HepG2 (cell line): ENCODE results near the gene ZNF316. TPM values are rescaled to one million over a fixed set of nuclear protein-coding genes. Genes with fewer than 3 reads are reported as not detected.

Experiments used
- ARNTL ChIP-seq: sonication (generic); formaldehyde crosslinking; IDR thresholded peaks from 2 replicates; pipeline ENCODE4 v1.4.0; 2020; ENCODE audit warnings: mild to moderate bottlenecking, missing genetic modification reagents
- DMAP1 ChIP-seq: IDR thresholded peaks from 2 replicates; pipeline ENCODE4 v1.6.1; 2016
- ELF3 ChIP-seq: IDR thresholded peaks from 2 replicates; pipeline ENCODE4 v1.6.1; 2016; ENCODE audit warnings: missing genetic modification reagents, missing compliant biosample characterization
- FOSL2 ChIP-seq: sonication (generic); formaldehyde crosslinking; IDR thresholded peaks from 2 replicates; pipeline ENCODE4 v1.4.0; 2020; ENCODE audit warnings: missing genetic modification reagents
- HOXA3 ChIP-seq: sonication (generic); formaldehyde crosslinking; IDR thresholded peaks from 2 replicates; pipeline ENCODE4 v1.5.0; 2020; ENCODE audit warnings: missing genetic modification reagents
- MTF2 ChIP-seq: sonication (generic); formaldehyde crosslinking; IDR thresholded peaks from 2 replicates; pipeline ENCODE4 v1.5.0; 2020; ENCODE audit warnings: missing genetic modification reagents, borderline replicate concordance
- MXD1 ChIP-seq: sonication (generic); formaldehyde crosslinking; IDR thresholded peaks from 2 replicates; pipeline ENCODE4 v1.4.0; 2020; ENCODE audit warnings: mild to moderate bottlenecking, missing genetic modification reagents
- PAF1 ChIP-seq: IDR thresholded peaks from 2 replicates; pipeline ENCODE4 v1.6.1; 2016; ENCODE audit warnings: missing genetic modification reagents, missing compliant biosample characterization
- PHF20 ChIP-seq: sonication (generic); formaldehyde crosslinking; IDR thresholded peaks from 2 replicates; pipeline ENCODE4 v1.5.0; 2020; ENCODE audit warnings: mild to moderate bottlenecking, missing genetic modification reagents
- TBX2 ChIP-seq: sonication (generic); formaldehyde crosslinking; IDR thresholded peaks from 2 replicates; pipeline ENCODE4 v1.5.0; 2020; ENCODE audit warnings: missing genetic modification reagents, mild to moderate bottlenecking, borderline replicate concordance
- TEAD3 ChIP-seq: optimal IDR thresholded peaks from 2 replicates; pipeline ENCODE3; 2016; ENCODE audit warnings: borderline replicate concordance
- THAP11 ChIP-seq: IDR thresholded peaks from 2 replicates; pipeline ENCODE4 v1.6.1; 2016; ENCODE audit warnings: missing biosample characterization, missing genetic modification reagents
- YEATS4 ChIP-seq: sonication (generic); formaldehyde crosslinking; IDR thresholded peaks from 2 replicates; pipeline ENCODE4 v1.4.0; 2020; ENCODE audit warnings: missing genetic modification reagents, borderline replicate concordance
- ZBTB10 ChIP-seq: sonication (generic); formaldehyde crosslinking; IDR thresholded peaks from 2 replicates; pipeline ENCODE4 v1.4.0; 2020; ENCODE audit warnings: missing genetic modification reagents, borderline replicate concordance
- ZEB1 ChIP-seq: IDR thresholded peaks from 2 replicates; pipeline ENCODE4 v1.6.1; 2012; ENCODE audit warnings: mild to moderate bottlenecking, low read depth, inconsistent platforms; ENCODE audit not compliant: insufficient replicate concordance
- ZFP36L1 ChIP-seq: sonication (generic); formaldehyde crosslinking; IDR thresholded peaks from 2 replicates; pipeline ENCODE4 v1.8.0; 2022; ENCODE audit warnings: mild to moderate bottlenecking, missing genetic modification reagents, moderate library complexity
- ZFP62 ChIP-seq: sonication (generic); formaldehyde crosslinking; IDR thresholded peaks from 2 replicates; pipeline ENCODE4 v1.4.0; 2020; ENCODE audit warnings: missing genetic modification reagents
- ZIK1 ChIP-seq: sonication (generic); formaldehyde crosslinking; IDR thresholded peaks from 2 replicates; pipeline ENCODE4 v1.5.0; 2020; ENCODE audit warnings: mild to moderate bottlenecking, low read depth, missing genetic modification reagents, borderline replicate concordance
- ZNF224 ChIP-seq: sonication (generic); formaldehyde crosslinking; IDR thresholded peaks from 2 replicates; pipeline ENCODE4 v1.5.0; 2020; ENCODE audit warnings: mild to moderate bottlenecking, missing genetic modification reagents
- ZNF264 ChIP-seq: sonication (generic); formaldehyde crosslinking; IDR thresholded peaks from 2 replicates; pipeline ENCODE4 v1.4.0; 2020; ENCODE audit warnings: missing genetic modification reagents
- ZNF333 ChIP-seq: sonication (generic); formaldehyde crosslinking; IDR thresholded peaks from 2 replicates; pipeline ENCODE4 v1.4.0; 2020; ENCODE audit warnings: mild to moderate bottlenecking, missing genetic modification reagents, borderline replicate concordance
- ZNF567 ChIP-seq: sonication (generic); formaldehyde crosslinking; IDR thresholded peaks from 2 replicates; pipeline ENCODE4 v1.8.1; 2023; ENCODE audit warnings: mild to moderate bottlenecking, missing genetic modification reagents, borderline replicate concordance
- ZNF598 ChIP-seq: sonication (generic); formaldehyde crosslinking; IDR thresholded peaks from 2 replicates; pipeline ENCODE4 v1.5.1; 2020; ENCODE audit warnings: mild to moderate bottlenecking, missing genetic modification reagents, borderline replicate concordance
- ZNF724P ChIP-seq: sonication (generic); formaldehyde crosslinking; IDR thresholded peaks from 2 replicates; pipeline ENCODE4 v1.8.0; 2022; ENCODE audit warnings: missing genetic modification reagents, borderline replicate concordance
- ZNF75D ChIP-seq: sonication (generic); formaldehyde crosslinking; IDR thresholded peaks from 2 replicates; pipeline ENCODE4 v1.8.1; 2023; ENCODE audit warnings: missing genetic modification reagents, mild to moderate bottlenecking, borderline replicate concordance
- ZSCAN21 ChIP-seq: sonication (generic); formaldehyde crosslinking; IDR thresholded peaks from 2 replicates; pipeline ENCODE4 v1.8.0; 2022; ENCODE audit warnings: mild to moderate bottlenecking, missing genetic modification reagents, moderate library complexity, borderline replicate concordance
- polyA plus RNA-seq, 8 experiments: library from polyadenylated mRNA; depleted of rRNA in 3 of 8; stranded (reverse) in 7 of 8; unstranded in 1 of 8; fragments of >200 nt; fragmentation: Illumina TruSeq in 4 of 8; extraction: Trizol in 4 of 8; gene quantifications; 2 replicates each; pipeline versions ENCODE4 v1.2.1 to v1.2.3, GENCODE V29; 2011 to 2016; ENCODE audit warnings: low read depth in 4 of 8, missing spikeins in 1 of 8, mixed read lengths in 1 of 8; ENCODE audit not compliant: insufficient read depth in 1 of 8
- total RNA-seq, 5 experiments: library from RNA; depleted of rRNA; stranded (reverse); fragments of >200 nt; fragmentation: Illumina TruSeq; extraction: Trizol; gene quantifications; 2 replicates each; pipeline ENCODE4 v1.2.3, GENCODE V29; 2016; ENCODE audit warnings: low read depth in 1 of 5
- TF ChIP-seq, protein P1 (sequence below): sonication (generic); formaldehyde crosslinking; IDR thresholded peaks from 2 replicates; pipeline ENCODE4 v1.5.0; 2020; ENCODE audit warnings: mild to moderate bottlenecking, missing genetic modification reagents

The ZNF316 gene
- total and polyA plus RNA-seq, 2 of the 13 experiments (the other 11 are each of a cell fraction or from before 2014, with no cell fraction given) = 4.3 to 9.9 TPM

GRCh38 chr7:6589829-6590644, 47.1 kb upstream of the ZNF316 start, which contains the start of gene INTS15 (continued):
- TF ChIP-seq ZFP62 (CRISPR knock-in tag) = no peak
- TF ChIP-seq ZNF724P (CRISPR knock-in tag) = no peak
- no peak for TF ChIP-seq TEAD3 (CRISPR knock-in tag)
- TF ChIP-seq THAP11 (CRISPR knock-in tag) = peak; percentile 72; the same call in 1 of the 2 replicates
- no peak for TF ChIP-seq ZNF598 (CRISPR knock-in tag)
- peak; percentile 67; the same call in 1 of the 2 replicates for TF ChIP-seq ZIK1 (CRISPR knock-in tag)
- peak; percentile 43 for TF ChIP-seq TBX2 (CRISPR knock-in tag)
- no peak for TF ChIP-seq ZNF567
- no peak for TF ChIP-seq ZEB1
- TF ChIP-seq ZNF264 (CRISPR knock-in tag) = 0 out of 2 replicates have a peak, but pooled peaks have one; percentile 24
- peak; percentile 21; the same call in 1 of the 2 replicates for TF ChIP-seq ELF3 (CRISPR knock-in tag)
- TF ChIP-seq MXD1 (CRISPR knock-in tag) = peak; percentile 35
- no peak for TF ChIP-seq MTF2 (CRISPR knock-in tag)
- TF ChIP-seq HOXA3 (CRISPR knock-in tag) = peak; percentile 62; the same call in 1 of the 2 replicates
- TF ChIP-seq ZBTB10 (CRISPR knock-in tag) = peak; percentile 23; the same call in 1 of the 2 replicates
- TF ChIP-seq ZNF333 (CRISPR knock-in tag) = 0 out of 2 replicates have a peak, but pooled peaks have one; percentile 76
- peak; percentile 76; the same call in 1 of the 2 replicates for TF ChIP-seq YEATS4
- peak; percentile 53; the same call in 1 of the 2 replicates for TF ChIP-seq DMAP1 (CRISPR knock-in tag)
- TF ChIP-seq ZNF224 = no peak
- TF ChIP-seq ARNTL = 0 out of 2 replicates have a peak, but pooled peaks have one; percentile 37
- TF ChIP-seq FOSL2 (CRISPR knock-in tag) = no peak
- TF ChIP-seq ZSCAN21 (CRISPR knock-in tag) = no peak
- peak; percentile 54 for TF ChIP-seq PHF20 (CRISPR knock-in tag)
- TF ChIP-seq ZNF75D = no peak
- TF ChIP-seq ZFP36L1 (CRISPR knock-in tag) = no peak
- no peak for TF ChIP-seq PAF1 (CRISPR knock-in tag)
- TF ChIP-seq, protein P1, sequence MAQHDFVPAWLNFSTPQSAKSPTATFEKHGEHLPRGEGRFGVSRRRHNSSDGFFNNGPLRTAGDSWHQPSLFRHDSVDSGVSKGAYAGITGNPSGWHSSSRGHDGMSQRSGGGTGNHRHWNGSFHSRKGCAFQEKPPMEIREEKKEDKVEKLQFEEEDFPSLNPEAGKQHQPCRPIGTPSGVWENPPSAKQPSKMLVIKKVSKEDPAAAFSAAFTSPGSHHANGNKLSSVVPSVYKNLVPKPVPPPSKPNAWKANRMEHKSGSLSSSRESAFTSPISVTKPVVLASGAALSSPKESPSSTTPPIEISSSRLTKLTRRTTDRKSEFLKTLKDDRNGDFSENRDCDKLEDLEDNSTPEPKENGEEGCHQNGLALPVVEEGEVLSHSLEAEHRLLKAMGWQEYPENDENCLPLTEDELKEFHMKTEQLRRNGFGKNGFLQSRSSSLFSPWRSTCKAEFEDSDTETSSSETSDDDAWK (CRISPR knock-in tag) = no peak
